ENCODE data around the gene SZRD1.

Gene SZRD1

GRCh38 chr1:16367968-16368890 is 1.2 kb downstream of the SZRD1 start:
- peak; percentile 65 for DNase-seq

- no peak for DNase-seq
Measured at GRCh38 chr1:16369821-16370220, 2.8 kb downstream of the SZRD1 start.

- peak; percentile 17 for DNase-seq
Measured at GRCh38 chr1:16371725-16372124, 4.7 kb downstream of the SZRD1 start.

- DNase-seq: no peak
Measured at GRCh38 chr1:16372535-16373285, 5.7 kb downstream of the SZRD1 start.

- DNase-seq: no peak
Measured at GRCh38 chr1:16374266-16374665, 7.2 kb downstream of the SZRD1 start.

GRCh38 chr1:16375521-16376340 is 8.7 kb downstream of the SZRD1 start:
- DNase-seq: no peak

- no peak for DNase-seq
Measured at GRCh38 chr1:16376971-16377370, 9.9 kb downstream of the SZRD1 start.

GRCh38 chr1:16378443-16378842 is 11.4 kb downstream of the SZRD1 start:
- DNase-seq: no peak

GRCh38 chr1:16380868-16381267 is 13.8 kb downstream of the SZRD1 start:
- DNase-seq: no peak

GRCh38 chr1:16383888-16384287 is 16.8 kb downstream of the SZRD1 start:
- no peak for DNase-seq

GRCh38 chr1:16385659-16386453 is 18.8 kb downstream of the SZRD1 start:
- no peak for DNase-seq

- peak; percentile 47 for DNase-seq
Measured at GRCh38 chr1:16386454-16387113, 19.5 kb downstream of the SZRD1 start.

GRCh38 chr1:16387201-16388188 is 20.5 kb downstream of the SZRD1 start:
- no peak for DNase-seq

GRCh38 chr1:16391411-16391810 is 24.4 kb downstream of the SZRD1 start:
- DNase-seq: no peak

- no peak for DNase-seq
Measured at GRCh38 chr1:16392740-16393569, 25.9 kb downstream of the SZRD1 start.

GRCh38 chr1:16393570-16394521 is 26.8 kb downstream of the SZRD1 start:
- DNase-seq: no peak

GRCh38 chr1:16394977-16395376 is 27.9 kb downstream of the SZRD1 start:
- no peak for DNase-seq

GRCh38 chr1:16396591-16396990 is 29.5 kb downstream of the SZRD1 start:
- DNase-seq: no peak

All from hematopoietic multipotent progenitor cell treated with erythropoietin and hydrocortisone succinate and interleukin-3 and kit ligand, for 8 days (in vitro differentiated cells).